DND-41 (cell line): Measurements from ENCODE around the gene AMPD2.

Experiments used
- ATAC-seq: fragments of 200-7000 bp; cut with Tn5 transposase; 3 replicates; pipeline ENCODE4 v1.9.1; 2021; ENCODE audit warnings: low read depth; ENCODE audit not compliant: insufficient read depth
- DNase-seq: peaks from one replicate; pipeline ENCODE4 v3.0.0-alpha.2; 2020
- H2AFZ ChIP-seq: 2 replicates; pipeline ENCODE4 v1.6.0; 2012; ENCODE audit warnings: low read depth, low read length
- H3K27ac ChIP-seq: 2 replicates; pipeline ENCODE4 v1.5.1; 2012; ENCODE audit warnings: low read length, inconsistent platforms
- H3K27me3 ChIP-seq: fragments of 200-600 bp; sonication (generic); 2 replicates; pipeline ENCODE4 v1.6.0; 2012; ENCODE audit warnings: low read length, mild to moderate bottlenecking, inconsistent platforms; ENCODE audit not compliant: insufficient read depth, poor library complexity
- H3K36me3 ChIP-seq: 2 replicates; pipeline ENCODE4 v1.5.1; 2012; ENCODE audit warnings: low read length, inconsistent platforms; ENCODE audit not compliant: insufficient read depth
- H3K4me1 ChIP-seq: 2 replicates; pipeline ENCODE4 v1.5.1; 2012; ENCODE audit warnings: mild to moderate bottlenecking, low read length; ENCODE audit not compliant: insufficient read depth
- H3K4me2 ChIP-seq: 2 replicates; pipeline ENCODE4 v1.6.0; 2012; ENCODE audit warnings: mild to moderate bottlenecking, moderate library complexity, low read length, inconsistent platforms; ENCODE audit not compliant: insufficient read depth
- H3K4me3 ChIP-seq, 2 experiments: fragments of 200-600 bp in 1 of 2; shearing (Covaris generic) in 1 of 2; 2 replicates each; pipeline ENCODE4 v1.5.1; 2012 to 2016; ENCODE audit warnings: inconsistent platforms in 2 of 2, low read length in 2 of 2, mild to moderate bottlenecking in 2 of 2, low read depth in 1 of 2, moderate library complexity in 1 of 2
- H3K79me2 ChIP-seq: 2 replicates; pipeline ENCODE4 v1.6.0; 2012; ENCODE audit warnings: low read length, inconsistent platforms; ENCODE audit not compliant: insufficient read depth
- H3K9ac ChIP-seq: 2 replicates; pipeline ENCODE4 v1.6.0; 2012; ENCODE audit warnings: low read depth, mild to moderate bottlenecking, inconsistent platforms, low read length, moderate library complexity
- H3K9me3 ChIP-seq: 2 replicates; pipeline ENCODE4 v1.5.1; 2012; ENCODE audit warnings: low read length, moderate library complexity, mild to moderate bottlenecking, inconsistent platforms; ENCODE audit not compliant: insufficient read depth, severe bottlenecking
- H4K20me1 ChIP-seq: 2 replicates; pipeline ENCODE4 v1.6.0; 2012; ENCODE audit warnings: low read length; ENCODE audit not compliant: insufficient read depth
- CTCF ChIP-seq: IDR thresholded peaks from 2 replicates; pipeline ENCODE4 v1.5.1; 2012; ENCODE audit warnings: borderline replicate concordance, low read length, moderate library complexity, mild to moderate bottlenecking; ENCODE audit not compliant: poor library complexity, severe bottlenecking; ENCODE audit errors: extremely low read depth
- EZH2 ChIP-seq: IDR thresholded peaks from 3 replicates; pipeline ENCODE4 v1.6.1; 2012; ENCODE audit warnings: borderline replicate concordance, low read depth, mild to moderate bottlenecking, moderate library complexity, low read length, inconsistent platforms; ENCODE audit not compliant: severe bottlenecking

Gene AMPD2

DNA sequence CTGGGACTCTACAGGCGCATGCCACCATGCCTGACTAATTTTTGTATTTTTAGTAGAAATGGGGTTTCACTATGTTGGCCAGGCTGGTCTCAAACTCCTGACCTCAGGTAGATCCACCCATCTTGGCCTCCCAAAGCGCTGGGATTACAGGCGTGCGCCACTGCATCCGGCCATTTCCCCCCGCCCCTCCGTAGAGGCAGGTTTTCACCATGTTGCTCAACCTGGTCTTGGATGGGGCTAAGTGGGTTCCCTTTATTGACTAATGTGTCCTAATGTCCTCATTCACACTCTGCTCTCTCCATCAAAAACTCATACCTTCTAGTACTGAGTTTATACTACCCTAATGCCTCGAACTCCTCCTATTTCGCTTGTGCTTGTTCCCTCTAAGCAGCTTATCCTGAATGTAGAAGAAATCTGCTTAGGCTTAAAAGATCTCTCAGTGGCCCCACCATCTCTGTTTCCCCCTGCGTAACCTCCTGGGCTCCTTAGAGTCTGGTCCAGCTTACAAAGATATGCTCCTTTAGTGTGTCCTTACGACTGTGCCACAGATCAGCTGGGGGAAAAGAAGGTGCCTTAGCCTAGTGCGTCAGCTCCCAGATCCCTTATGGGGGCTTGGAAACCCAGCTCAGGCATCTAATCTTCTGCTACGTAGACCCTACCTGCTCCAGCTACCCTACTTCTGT is 8.2 kb upstream of the AMPD2 start:
- TF ChIP-seq EZH2 (no peak), CTCF (no peak)
- H2AFZ ChIP-seq: no peak overlapping the region
- H3K79me2 ChIP-seq: no peaks in the 10 kb centered on the region
- ATAC-seq: no peak
- no peaks in the 10 kb centered on the region for H3K9me3 ChIP-seq
- no peak overlapping the region for H3K4me2 ChIP-seq
- no peak overlapping the region for H3K4me3 ChIP-seq
- no peak overlapping the region for H3K9ac ChIP-seq
- no peak overlapping the region for H3K27ac ChIP-seq
- no peaks in the 10 kb centered on the region for H3K36me3 ChIP-seq
- DNase-seq: no peak
- H3K4me1 ChIP-seq: no peaks in the 10 kb centered on the region
- no peaks in the 10 kb centered on the region for H4K20me1 ChIP-seq
- H3K27me3 ChIP-seq: peaks cover 5% of the 10 kb centered on the region

GRCh38 chr1:109613361-109614147 is 6.1 kb upstream of the AMPD2 start:
- Histone ChIP-seq H3K27me3 (peaks cover 5% of the 10 kb centered on the region), H2AFZ (no peak overlapping the region), H3K27ac (no peak overlapping the region), H3K36me3 (no peaks in the 10 kb centered on the region), H3K4me2 (no peak overlapping the region), H4K20me1 (no peaks in the 10 kb centered on the region), H3K9me3 (no peaks in the 10 kb centered on the region), H3K4me3 (no peak overlapping the region), H3K79me2 (no peaks in the 10 kb centered on the region), H3K4me1 (no peaks in the 10 kb centered on the region), H3K9ac (no peak overlapping the region)
- no peak for DNase-seq
- no peak for ATAC-seq
- TF ChIP-seq EZH2 (no peak), CTCF (no peak)

GRCh38 chr1:109615879-109616278 is 3.8 kb upstream of the AMPD2 start:
- TF ChIP-seq CTCF: no peak
- Histone ChIP-seq H3K9me3 (no peaks in the 10 kb centered on the region), H4K20me1 (no peaks in the 10 kb centered on the region), H3K4me3 (no peak overlapping the region), H3K36me3 (no peaks in the 10 kb centered on the region), H3K4me1 (peaks cover 12% of the 10 kb centered on the region), H3K9ac (no peak overlapping the region), H3K27ac (no peak overlapping the region), H3K27me3 (peaks cover 5% of the 10 kb centered on the region), H2AFZ (no peak overlapping the region), H3K79me2 (peaks cover 8% of the 10 kb centered on the region), H3K4me2 (no peak overlapping the region)
- DNase-seq (no peak), ATAC-seq (no peak)
